CD1c-positive myeloid dendritic cell (primary cell): ENCODE data around the gene ADAT2.

Experiments
- DNase-seq: peaks from one replicate; pipeline ENCODE4 v3.0.0-alpha.2; 2016; ENCODE audit errors: extremely low spot score

ADAT2 gene

GRCh38 chr6:143441680-143442545, 8.6 kb downstream of the ADAT2 start:
- DNase-seq = no peak

GRCh38 chr6:143441010-143441409, 9.5 kb downstream of the ADAT2 start:
- DNase-seq = no peak

GRCh38 chr6:143432588-143432987, 17.9 kb downstream of the ADAT2 start:
- DNase-seq = no peak

- no peak for DNase-seq
Measured at GRCh38 chr6:143431226-143431625, 19.3 kb downstream of the ADAT2 start.

- DNase-seq = no peak
Measured at GRCh38 chr6:143429970-143430369, 20.5 kb downstream of the ADAT2 start.

- DNase-seq = peak; percentile 73
Measured at GRCh38 chr6:143427109-143427817, 23.2 kb downstream of the ADAT2 start.

GRCh38 chr6:143426026-143426425, 24.5 kb downstream of the ADAT2 start:
- no peak for DNase-seq

- no peak for DNase-seq
Measured at GRCh38 chr6:143419526-143419925, 31.0 kb downstream of the ADAT2 start.

GRCh38 chr6:143414769-143415168, 35.7 kb downstream of the ADAT2 start:
- DNase-seq = no peak

GRCh38 chr6:143410859-143411270, 39.6 kb downstream of the ADAT2 start:
- no peak for DNase-seq

- DNase-seq = no peak
Measured at GRCh38 chr6:143408787-143409162, 41.7 kb downstream of the ADAT2 start.

GRCh38 chr6:143408151-143408786, 42.2 kb downstream of the ADAT2 start:
- no peak for DNase-seq

- no peak for DNase-seq
Measured at GRCh38 chr6:143406673-143407072, 43.8 kb downstream of the ADAT2 start.

- DNase-seq = no peak
Measured at GRCh38 chr6:143405373-143406154, 44.9 kb downstream of the ADAT2 start.

GRCh38 chr6:143402721-143403336, 47.7 kb downstream of the ADAT2 start:
- DNase-seq = no peak

GRCh38 chr6:143401636-143402370, 48.7 kb downstream of the ADAT2 start:
- no peak for DNase-seq

GRCh38 chr6:143401068-143401446, 49.4 kb downstream of the ADAT2 start:
- DNase-seq = no peak

- peak; percentile 72 for DNase-seq
Measured at GRCh38 chr6:143400258-143401067, 50.0 kb downstream of the ADAT2 start.

GRCh38 chr6:143399775-143400174, 50.7 kb downstream of the ADAT2 start:
- DNase-seq = no peak

GRCh38 chr6:143399176-143399575, 51.3 kb downstream of the ADAT2 start:
- DNase-seq = no peak
